GM12872 (cell line): ENCODE results near the gene COL4A5.

Experiments
- TF ChIP-seq, protein P1 (sequence below): IDR thresholded peaks from 3 replicates; pipeline ENCODE4 v1.5.1; 2011; ENCODE audit warnings: low read depth, mild to moderate bottlenecking, low read length, moderate library complexity; ENCODE audit not compliant: insufficient read depth

The COL4A5 gene

DNA sequence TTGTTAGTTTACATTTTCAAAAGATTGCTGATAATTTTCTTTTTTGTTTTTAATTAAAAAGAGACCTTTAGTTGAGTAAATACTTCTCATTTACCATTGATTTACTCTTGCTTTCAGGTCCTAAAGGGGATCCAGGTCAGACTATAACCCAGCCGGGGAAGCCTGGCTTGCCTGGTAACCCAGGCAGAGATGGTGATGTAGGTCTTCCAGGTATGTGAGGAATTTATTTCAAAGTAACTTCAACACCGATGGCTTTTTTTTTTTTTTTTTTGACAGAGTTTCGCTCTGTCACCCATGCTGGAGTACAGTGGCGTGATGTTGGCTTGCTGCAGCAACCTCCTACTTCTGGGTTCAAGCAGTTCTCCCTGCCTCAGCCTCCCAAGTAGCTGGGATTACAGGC, 161.6 kb downstream of the COL4A5 start:
- TF ChIP-seq, protein P1, sequence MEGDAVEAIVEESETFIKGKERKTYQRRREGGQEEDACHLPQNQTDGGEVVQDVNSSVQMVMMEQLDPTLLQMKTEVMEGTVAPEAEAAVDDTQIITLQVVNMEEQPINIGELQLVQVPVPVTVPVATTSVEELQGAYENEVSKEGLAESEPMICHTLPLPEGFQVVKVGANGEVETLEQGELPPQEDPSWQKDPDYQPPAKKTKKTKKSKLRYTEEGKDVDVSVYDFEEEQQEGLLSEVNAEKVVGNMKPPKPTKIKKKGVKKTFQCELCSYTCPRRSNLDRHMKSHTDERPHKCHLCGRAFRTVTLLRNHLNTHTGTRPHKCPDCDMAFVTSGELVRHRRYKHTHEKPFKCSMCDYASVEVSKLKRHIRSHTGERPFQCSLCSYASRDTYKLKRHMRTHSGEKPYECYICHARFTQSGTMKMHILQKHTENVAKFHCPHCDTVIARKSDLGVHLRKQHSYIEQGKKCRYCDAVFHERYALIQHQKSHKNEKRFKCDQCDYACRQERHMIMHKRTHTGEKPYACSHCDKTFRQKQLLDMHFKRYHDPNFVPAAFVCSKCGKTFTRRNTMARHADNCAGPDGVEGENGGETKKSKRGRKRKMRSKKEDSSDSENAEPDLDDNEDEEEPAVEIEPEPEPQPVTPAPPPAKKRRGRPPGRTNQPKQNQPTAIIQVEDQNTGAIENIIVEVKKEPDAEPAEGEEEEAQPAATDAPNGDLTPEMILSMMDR: no peak

DNA sequence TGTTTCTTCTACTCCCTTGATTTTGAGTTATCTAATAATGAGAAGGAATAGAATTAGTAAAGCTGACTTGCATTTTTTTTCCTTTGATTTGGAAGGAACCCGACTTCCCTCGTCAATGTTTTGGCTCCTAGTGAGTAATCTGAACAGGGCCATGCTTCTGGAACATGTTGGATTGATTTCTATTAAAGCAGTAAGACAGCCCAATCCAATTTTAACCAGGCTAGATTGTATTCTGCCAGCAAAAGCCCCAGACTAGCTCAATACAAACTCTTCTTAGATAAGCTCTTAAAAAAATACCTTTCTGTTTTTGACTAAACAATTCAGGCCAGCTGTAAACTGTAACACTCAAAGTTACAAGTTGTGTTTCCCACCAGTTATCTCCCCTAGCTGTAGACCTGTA, 170.5 kb downstream of the COL4A5 start:
- TF ChIP-seq, protein P1: no peak

DNA sequence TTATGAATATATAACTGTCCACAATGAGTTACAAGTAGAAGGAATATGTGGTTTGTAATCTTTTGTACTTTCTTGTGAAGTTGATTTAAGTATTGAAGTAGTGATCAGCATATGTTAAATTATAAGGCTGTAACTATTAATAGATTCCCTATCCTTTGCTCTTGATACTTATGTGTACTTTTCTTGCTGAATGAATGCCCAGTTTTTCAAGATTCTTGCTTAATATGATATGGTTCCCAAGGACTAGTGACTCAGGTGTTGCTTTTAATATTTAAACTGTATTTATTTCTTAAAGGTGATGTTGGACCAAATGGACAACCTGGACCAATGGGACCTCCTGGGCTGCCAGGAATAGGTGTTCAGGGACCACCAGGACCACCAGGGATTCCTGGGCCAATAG, 175.0 kb downstream of the COL4A5 start:
- TF ChIP-seq, protein P1: no peak

DNA sequence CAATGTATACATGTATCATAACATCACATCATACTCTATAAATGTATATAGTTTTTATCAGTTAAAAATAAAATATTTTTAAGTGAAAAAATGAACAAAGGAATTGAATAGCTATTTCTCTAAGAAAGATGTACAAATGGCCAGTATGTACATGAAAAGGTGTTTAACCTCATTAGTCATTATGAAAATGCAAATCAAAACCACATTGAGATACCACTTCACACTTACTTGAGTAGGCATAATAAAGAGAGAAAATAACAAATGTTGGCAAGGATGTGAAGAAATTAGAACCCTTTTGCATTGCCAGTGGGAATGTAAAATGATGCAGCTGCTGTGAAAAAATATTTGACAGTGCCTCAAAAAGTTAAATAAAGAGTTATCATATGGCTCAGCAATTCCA, 201.2 kb downstream of the COL4A5 start:
- TF ChIP-seq, protein P1: no peak

DNA sequence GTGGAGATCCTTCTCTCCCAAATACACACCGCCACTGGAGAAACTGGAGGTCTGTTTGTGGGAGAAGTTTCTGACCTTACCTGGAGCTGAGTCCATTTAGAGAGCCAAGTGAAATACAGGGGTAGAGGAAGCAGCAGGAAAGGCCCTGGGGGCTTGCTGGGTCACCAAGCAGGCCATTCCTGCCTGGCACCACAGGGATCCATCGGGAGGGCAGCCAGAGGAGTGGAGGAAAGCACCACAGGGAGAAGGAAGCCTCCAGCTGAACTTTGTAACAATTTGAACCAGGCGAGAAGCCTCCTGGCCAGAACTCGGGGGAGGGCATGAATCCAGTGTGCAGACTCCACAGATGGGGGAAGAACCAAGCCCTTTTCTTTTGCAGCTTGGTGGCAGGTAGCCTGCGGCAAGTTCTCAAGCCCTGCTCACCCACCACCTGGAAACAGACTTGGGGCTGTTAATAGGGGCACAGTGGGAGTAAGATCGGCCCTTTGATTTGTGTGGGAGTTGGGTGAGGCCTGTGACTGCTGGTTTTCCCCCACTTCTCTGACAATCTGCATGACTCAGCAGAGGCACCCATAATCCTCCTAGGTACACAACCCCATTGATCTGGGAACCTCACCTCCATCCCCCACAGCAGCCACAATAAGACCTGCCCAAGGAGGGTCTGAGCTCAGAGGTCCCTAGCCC, 202.1 kb downstream of the COL4A5 start:
- TF ChIP-seq, protein P1: no peak

DNA sequence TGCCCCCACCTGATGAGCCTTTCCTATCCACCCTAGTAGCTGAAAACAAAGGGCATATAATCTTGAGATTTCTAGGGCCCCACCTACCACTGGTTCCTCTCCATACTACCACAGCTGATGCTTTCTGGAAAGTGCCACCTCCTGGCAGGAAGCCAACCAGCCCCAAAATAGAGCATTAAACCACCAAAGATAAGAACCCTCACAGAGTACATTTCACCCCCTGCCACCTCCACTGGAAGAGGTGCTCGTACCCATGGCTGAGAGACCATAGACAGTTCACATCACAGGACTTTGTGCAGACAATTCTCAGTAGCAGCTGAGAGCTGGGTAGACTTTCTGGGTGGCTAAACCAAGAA, 202.6 kb downstream of the COL4A5 start:
- TF ChIP-seq, protein P1: no peak

DNA sequence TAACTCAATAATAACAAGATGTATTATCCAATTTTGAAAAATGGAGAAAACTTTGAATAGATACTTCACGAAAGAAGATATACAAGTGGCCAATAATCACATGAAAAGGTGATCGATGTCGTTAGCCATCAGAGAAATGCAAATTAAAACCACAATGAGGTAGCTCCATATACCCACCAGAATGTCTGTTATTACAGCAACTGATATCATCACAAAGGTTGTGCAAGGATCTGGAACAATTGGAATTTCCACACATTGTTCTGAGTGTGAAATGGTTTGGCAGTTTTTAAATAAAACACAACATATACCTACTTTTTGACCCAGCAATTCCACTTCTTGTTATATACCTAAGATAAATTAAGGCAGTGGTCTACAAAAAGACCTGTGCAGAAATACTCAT, 225.1 kb downstream of the COL4A5 start:
- TF ChIP-seq, protein P1: no peak
